OCI-LY7 (cell line): ENCODE data around the gene RAE1. TPM values are rescaled to one million over a fixed set of nuclear protein-coding genes. Genes with fewer than 3 reads are reported as not detected.
A peak's percentile ranks its signal among the peaks of the same experiment; 100 is the strongest.

Experiments
- BruUV-seq: library from RNA; stranded (reverse); fragments of 400-500 nt; replicated peaks from 2 replicates; lab custom pipeline; 2021; lab: Mats Ljungman, UMichigan
- CTCF ChIA-PET: fragments of 300-600 bp; sonication (Branson Sonifier 250); formaldehyde crosslinking; loops from one replicate; lab custom pipeline; 2022; ENCODE audit warnings: antibody characterized with exemption; ENCODE audit not compliant: unreplicated experiment; lab: Charles Lee
- POLR2A ChIA-PET: fragments of 300-600 bp; sonication (Branson Sonifier 250); formaldehyde crosslinking; loops from one replicate; lab custom pipeline; 2022; ENCODE audit warnings: antibody characterized with exemption; lab: Charles Lee
- DNase-seq: peaks from one replicate; pipeline ENCODE4 v3.0.0-alpha.2; 2015; ENCODE audit warnings: low spot score
- H2AFZ ChIP-seq: fragments of 200-600 bp; sonication (generic), shearing (Covaris generic); 2 replicates; pipeline ENCODE4 v1.6.1; 2014; ENCODE audit warnings: mild to moderate bottlenecking, antibody characterized with exemption, low read length, moderate library complexity
- H3K27ac ChIP-seq: fragments of 200-600 bp; sonication (generic); 2 replicates; pipeline ENCODE4 v1.5.1; 2014; ENCODE audit warnings: mixed run types, low read depth, mild to moderate bottlenecking, moderate library complexity, low read length, inconsistent platforms; ENCODE audit not compliant: poor library complexity, severe bottlenecking
- H3K36me3 ChIP-seq: fragments of 200-600 bp; sonication (generic); 2 replicates; pipeline ENCODE4 v1.6.1; 2014; ENCODE audit warnings: mild to moderate bottlenecking, antibody characterized with exemption, low read length, moderate library complexity, mixed read lengths; ENCODE audit not compliant: insufficient read depth
- H3K4me1 ChIP-seq: fragments of 200-600 bp; sonication (generic); 2 replicates; pipeline ENCODE4 v1.5.1; 2014; ENCODE audit warnings: mild to moderate bottlenecking, low read length; ENCODE audit not compliant: insufficient read depth, poor library complexity, severe bottlenecking
- H3K4me2 ChIP-seq: fragments of 200-600 bp; sonication (generic); 2 replicates; pipeline ENCODE4 v1.6.1; 2014; ENCODE audit warnings: mild to moderate bottlenecking, low read length
- H3K4me3 ChIP-seq: fragments of 200-600 bp; sonication (generic); 2 replicates; pipeline ENCODE4 v1.5.1; 2014; ENCODE audit warnings: mild to moderate bottlenecking, low read depth, low read length; ENCODE audit not compliant: poor library complexity, severe bottlenecking
- H3K79me2 ChIP-seq: fragments of 200-600 bp; sonication (generic); 2 replicates; pipeline ENCODE4 v1.6.1; 2016; ENCODE audit warnings: low read depth, mild to moderate bottlenecking, low read length, moderate library complexity, mixed read lengths; ENCODE audit not compliant: insufficient read depth
- H3K9me2 ChIP-seq: fragments of 200-600 bp; sonication (generic); 2 replicates; pipeline ENCODE4 v1.6.1; 2016; ENCODE audit warnings: mild to moderate bottlenecking, low read length, mixed read lengths; ENCODE audit not compliant: insufficient read depth
- H3K9me3 ChIP-seq: fragments of 200-600 bp; sonication (generic); 2 replicates; pipeline ENCODE4 v1.6.1; 2014; ENCODE audit warnings: mild to moderate bottlenecking, mixed run types, low read length, mixed read lengths
- H4K20me1 ChIP-seq: fragments of 200-600 bp; sonication (generic); 2 replicates; pipeline ENCODE4 v1.6.1; 2014; ENCODE audit warnings: mild to moderate bottlenecking, antibody characterized with exemption, low read length, moderate library complexity, mixed read lengths; ENCODE audit not compliant: insufficient read depth
- CTCF ChIP-seq: fragments of 200-600 bp; sonication (generic); conservative IDR thresholded peaks from 2 replicates; pipeline ENCODE4 v1.5.1; 2014; ENCODE audit warnings: mild to moderate bottlenecking, antibody characterized with exemption, low read length, moderate library complexity, mixed read lengths
- EZH2phosphoT487 ChIP-seq: fragments of 200-600 bp; sonication (generic); IDR thresholded peaks from 2 replicates; pipeline ENCODE4 v1.6.1; 2018; ENCODE audit warnings: low read depth, borderline replicate concordance, mild to moderate bottlenecking, mixed run types, antibody characterized with exemption, low read length, moderate library complexity, mixed read lengths
- intact Hi-C: fragments of 100-400 bp; cut with micrococcal nuclease; formaldehyde crosslinking; loops from one replicate; pipeline ENCODE4 v1.10.0; 2022; ENCODE audit not compliant: unreplicated experiment
- total RNA-seq, 2 experiments: library from RNA; depleted of rRNA in 1 of 2; stranded (reverse); fragments of >200 nt in 1 of 2; shearing (Covaris generic) in 1 of 2; gene quantifications; 2 replicates each; pipeline ENCODE4 v1.2.3, GENCODE V29; 2014 to 2022

RAE1 gene
- total RNA-seq, 2 experiments from 2014 or later, result 55.0 to 57.4 TPM

GRCh38 chr20:57353351-57353750 is 2.3 kb downstream of the RAE1 start:
- H3K4me1 ChIP-seq, result peaks cover 15% of the 10 kb centered on the region
- TF ChIP-seq CTCF (0 out of 2 replicates have a peak, but pooled peaks have one; percentile 31), EZH2phosphoT487 (no peak)
- no peak for DNase-seq
- H3K9me3 ChIP-seq, result no peaks in the 10 kb centered on the region
- intact Hi-C loops, result no loop called here
- peaks cover 21% of the 10 kb centered on the region for H4K20me1 ChIP-seq
- H3K4me3 ChIP-seq, result no peak overlapping the region
- no peak overlapping the region for H3K27ac ChIP-seq
- peaks cover 29% of the 10 kb centered on the region for H3K36me3 ChIP-seq
- peaks cover 41% of the 10 kb centered on the region for H3K79me2 ChIP-seq
- no peaks in the 10 kb centered on the region for H3K9me2 ChIP-seq
- ChIA-PET POLR2A (no interaction called here), CTCF (no interaction called here)
- H2AFZ ChIP-seq, result no peak overlapping the region
- no peak overlapping the region for H3K4me2 ChIP-seq
- BruUV-seq, result no TSS peak

- TF ChIP-seq EZH2phosphoT487 (no peak), CTCF (no peak)
- POLR2A ChIA-PET, result no interaction called here
- intact Hi-C loops, result no loop called here
- Histone ChIP-seq H3K4me1 (no peaks in the 10 kb centered on the region), H3K9me3 (no peaks in the 10 kb centered on the region), H3K79me2 (peaks cover 6% of the 10 kb centered on the region; the same call in 1 of the 2 replicates), H3K27ac (no peak overlapping the region), H3K36me3 (peaks cover 29% of the 10 kb centered on the region), H3K9me2 (no peaks in the 10 kb centered on the region), H3K4me3 (no peak overlapping the region), H4K20me1 (no peaks in the 10 kb centered on the region), H2AFZ (no peak overlapping the region), H3K4me2 (no peak overlapping the region)
- BruUV-seq, result no TSS peak
- no peak for DNase-seq
- CTCF ChIA-PET, result no interaction called here
These were observed 10.5 kb downstream of the RAE1 start for GRCh38 chr20:57361517-57361916.

GRCh38 chr20:57364451-57364850 is 13.4 kb downstream of the RAE1 start:
- no TSS peak for BruUV-seq
- CTCF ChIA-PET, result no interaction called here
- DNase-seq, result no peak
- no peak overlapping the region for H3K27ac ChIP-seq
- H2AFZ ChIP-seq, result no peak overlapping the region
- H3K9me3 ChIP-seq, result no peaks in the 10 kb centered on the region
- POLR2A ChIA-PET, result interaction anchor here (0.5 to 1.7 kb wide), 3 partner anchors 10 to 32 kb away, joined by 3 to 4 read pairs (median 3); no protein-coding TSS in a partner anchor
- peaks cover 58% of the 10 kb centered on the region for H3K36me3 ChIP-seq
- H3K4me1 ChIP-seq, result no peaks in the 10 kb centered on the region
- peaks cover 6% of the 10 kb centered on the region; the same call in 1 of the 2 replicates for H3K79me2 ChIP-seq
- intact Hi-C loops, result no loop called here
- H3K9me2 ChIP-seq, result no peaks in the 10 kb centered on the region
- no peaks in the 10 kb centered on the region for H4K20me1 ChIP-seq
- no peak overlapping the region for H3K4me3 ChIP-seq
- no peak overlapping the region for H3K4me2 ChIP-seq
- TF ChIP-seq CTCF (no peak), EZH2phosphoT487 (no peak)
